HG02885 (cell line): Measurements from ENCODE around the gene GOLM1.

Source experiments
- ATAC-seq: cut with Tn5 transposase; IDR thresholded peaks from one replicate; pipeline ENCODE4 v1.9.1; 2021; ENCODE audit warnings: mild to moderate bottlenecking; ENCODE audit not compliant: unreplicated experiment, poor library complexity

The GOLM1 gene

GRCh38 chr9:86046930-86047341, 52.4 kb downstream of the GOLM1 start:
- ATAC-seq = no peak

DNA sequence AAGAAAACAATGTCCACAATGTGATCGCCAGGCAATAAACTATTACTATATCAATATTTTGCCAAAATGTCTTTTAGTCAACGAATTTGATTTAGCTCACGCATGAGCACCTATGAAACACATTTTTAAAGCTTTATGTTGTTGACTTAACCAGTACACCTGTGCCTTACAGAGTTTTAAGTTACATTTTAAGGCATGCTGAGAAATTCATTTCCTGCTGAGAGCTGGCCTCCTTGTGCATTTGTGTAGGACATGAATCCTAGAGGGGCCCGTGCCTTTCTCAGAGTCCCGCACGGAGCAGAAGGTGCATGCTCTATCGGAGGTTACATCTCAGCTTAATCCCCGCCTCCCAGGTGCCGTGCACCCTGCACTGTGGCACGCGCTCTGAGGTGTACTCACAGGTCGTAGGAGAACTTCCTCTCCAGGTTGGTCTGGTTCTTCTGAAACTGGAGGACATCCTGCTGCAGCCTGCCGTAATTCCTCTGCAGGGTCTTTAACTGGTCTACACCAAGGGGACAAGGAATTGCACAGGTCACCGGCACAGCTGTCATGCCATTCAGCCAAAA, 53.2 kb downstream of the GOLM1 start:
- no peak for ATAC-seq

GRCh38 chr9:86045654-86046053, 53.7 kb downstream of the GOLM1 start:
- no peak for ATAC-seq

DNA sequence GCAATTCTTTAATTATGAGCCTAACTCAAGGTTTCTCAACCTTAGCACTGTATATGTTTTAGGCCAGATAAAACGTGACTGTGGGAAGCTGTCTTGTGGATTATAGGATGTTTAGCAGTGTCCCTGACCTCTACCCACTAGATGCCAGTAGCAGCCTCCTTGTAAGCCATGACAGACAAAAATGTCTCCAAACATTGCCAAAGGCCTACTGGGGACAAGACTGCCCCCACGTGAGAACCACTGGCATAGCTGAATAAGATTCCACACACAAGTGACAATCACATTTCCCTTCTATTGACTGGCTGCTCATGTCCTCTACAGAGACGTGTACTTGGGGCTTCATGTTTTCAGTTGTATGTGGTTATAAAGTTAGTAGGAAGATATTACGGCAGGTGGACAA, 55.4 kb downstream of the GOLM1 start:
- ATAC-seq = no peak

DNA sequence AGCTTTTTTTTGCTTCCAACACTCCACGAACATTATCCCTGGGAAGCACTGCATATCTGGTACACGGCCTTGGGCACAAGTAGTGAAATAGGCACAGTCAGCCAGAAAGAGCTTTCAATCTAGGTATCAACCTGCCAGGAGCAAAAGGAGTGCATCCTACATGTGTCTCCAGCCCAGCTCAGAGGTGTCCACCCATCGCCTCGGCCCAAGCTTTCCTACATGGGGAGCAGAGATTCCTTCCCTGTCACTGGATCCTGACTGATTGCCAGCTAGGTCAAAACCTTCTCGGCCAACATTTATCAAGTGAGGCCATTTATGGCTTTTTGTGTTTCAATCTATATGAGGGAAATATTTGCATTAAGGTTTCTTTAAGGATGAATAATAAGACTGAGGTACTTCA, 55.8 kb downstream of the GOLM1 start:
- ATAC-seq = no peak

DNA sequence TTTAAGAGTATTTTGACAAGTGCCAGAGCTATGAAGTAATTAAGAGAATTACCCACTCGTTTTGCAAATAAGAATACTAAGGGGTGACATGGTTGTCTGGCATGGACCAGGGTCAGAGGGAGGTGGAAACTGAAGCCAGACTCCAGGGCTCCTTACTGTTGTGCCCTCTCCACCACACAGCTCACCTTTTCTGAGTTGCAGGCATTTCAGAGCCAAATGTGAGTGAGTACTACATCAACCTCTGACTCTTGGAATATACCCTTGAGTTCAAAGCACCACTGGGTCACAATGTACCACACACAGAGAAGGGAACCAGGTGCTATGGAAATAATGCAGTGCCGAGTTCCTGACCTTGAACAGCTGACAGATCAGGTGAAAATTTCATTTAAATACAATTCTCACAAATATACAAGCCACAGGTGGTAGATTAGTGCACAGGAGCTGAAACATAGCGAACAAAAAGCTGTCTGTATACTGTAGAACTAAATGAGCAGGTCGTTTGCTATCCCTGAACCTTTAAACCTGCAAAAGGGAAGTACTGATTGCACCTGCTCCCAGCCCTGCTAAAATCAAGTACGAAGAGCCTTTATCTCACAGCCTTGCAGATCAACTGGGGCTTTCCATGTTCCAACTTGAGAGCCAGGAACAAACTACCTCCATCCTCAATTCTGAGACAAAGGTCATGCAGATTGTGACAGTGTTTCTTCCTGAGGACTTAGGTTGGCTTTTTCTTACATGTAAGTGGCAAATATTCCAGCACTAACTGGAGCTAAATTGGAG, 57.0 kb downstream of the GOLM1 start:
- ATAC-seq = no peak

DNA sequence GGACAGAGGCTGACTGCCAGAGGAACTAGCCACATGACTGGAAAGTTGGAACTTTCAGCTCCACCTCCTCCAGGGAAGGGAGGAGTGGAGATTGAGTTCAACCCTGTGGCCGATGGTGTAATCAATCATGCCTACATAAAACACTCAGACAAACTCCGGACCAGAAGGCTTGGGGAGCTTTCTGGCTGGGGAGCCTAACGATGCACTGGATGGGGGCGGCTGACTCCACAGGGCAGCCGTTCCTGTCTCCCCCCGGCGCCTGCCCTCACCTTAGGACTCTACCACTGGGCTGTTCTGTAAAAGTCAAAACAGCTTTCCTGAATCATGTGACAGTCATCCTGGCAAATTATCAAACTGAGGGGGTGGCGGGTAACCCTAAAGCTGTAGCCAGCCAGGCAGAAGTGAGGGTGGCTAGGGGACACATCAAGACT, 58.0 kb downstream of the GOLM1 start:
- no peak for ATAC-seq

DNA sequence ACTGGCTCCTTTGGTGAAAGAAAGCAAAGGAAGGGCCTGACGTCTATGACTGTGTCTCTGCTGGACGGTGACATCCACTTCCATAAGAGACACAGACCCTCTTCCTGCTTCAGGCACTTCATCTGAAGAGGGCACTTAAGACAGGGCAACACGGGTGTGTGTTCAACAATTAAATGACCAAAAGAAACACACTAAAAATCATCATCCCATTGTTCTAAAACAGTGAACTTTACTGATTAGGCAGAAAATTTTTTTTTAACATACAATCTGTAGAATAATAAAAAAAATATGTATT, 58.5 kb downstream of the GOLM1 start:
- ATAC-seq = no peak

GRCh38 chr9:86039991-86040860, 59.1 kb downstream of the GOLM1 start:
- no peak for ATAC-seq

DNA sequence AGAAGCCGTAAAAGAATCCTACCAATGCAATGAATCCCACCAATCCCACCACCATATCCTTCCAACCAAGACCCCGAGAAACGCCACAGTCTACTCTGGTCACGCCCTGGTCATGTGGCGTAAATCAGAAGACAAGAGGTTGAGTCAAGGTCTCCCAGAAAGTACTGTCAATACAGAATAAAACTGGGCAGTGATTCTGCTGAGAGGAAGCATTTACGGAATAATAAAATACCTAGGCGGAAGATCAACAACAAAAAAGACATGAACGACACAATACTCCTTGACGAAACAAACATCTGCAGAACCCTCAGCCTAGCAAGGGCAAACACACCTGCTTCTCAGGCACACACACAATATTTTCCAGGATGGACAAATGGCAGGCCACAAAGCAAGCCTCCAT, 62.8 kb downstream of the GOLM1 start:
- no peak for ATAC-seq

DNA sequence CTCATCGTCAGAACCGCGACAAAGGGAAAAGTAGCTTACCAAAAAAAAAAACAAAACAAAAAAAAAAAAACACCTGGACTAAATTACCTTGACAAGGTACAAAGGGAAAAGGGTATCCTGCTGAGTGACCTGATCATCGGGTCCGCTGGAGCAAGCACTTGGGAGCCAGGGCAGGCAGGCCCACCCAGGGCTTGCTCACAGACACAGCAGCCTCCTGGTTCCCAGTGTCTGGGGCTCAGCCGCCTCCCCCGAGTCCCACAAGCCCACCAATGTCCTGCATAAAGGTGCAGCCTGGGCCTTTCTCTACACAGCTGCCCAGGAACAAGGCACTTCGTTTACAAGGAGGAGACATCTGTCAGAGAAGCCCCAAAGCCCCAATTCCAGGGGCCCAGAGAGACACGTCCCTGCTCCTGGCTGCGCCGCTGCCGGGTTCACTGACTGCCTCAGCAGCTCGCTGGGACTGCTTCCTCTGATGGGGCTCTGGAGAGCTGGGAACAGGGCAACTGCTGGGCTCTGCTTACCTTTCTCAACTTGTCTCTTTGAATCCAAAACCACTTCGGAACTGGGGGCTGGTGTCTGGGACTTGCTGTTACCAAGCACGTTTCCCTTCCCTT, 63.4 kb downstream of the GOLM1 start:
- ATAC-seq = no peak

GRCh38 chr9:86034863-86035734, 64.3 kb downstream of the GOLM1 start:
- no peak for ATAC-seq

DNA sequence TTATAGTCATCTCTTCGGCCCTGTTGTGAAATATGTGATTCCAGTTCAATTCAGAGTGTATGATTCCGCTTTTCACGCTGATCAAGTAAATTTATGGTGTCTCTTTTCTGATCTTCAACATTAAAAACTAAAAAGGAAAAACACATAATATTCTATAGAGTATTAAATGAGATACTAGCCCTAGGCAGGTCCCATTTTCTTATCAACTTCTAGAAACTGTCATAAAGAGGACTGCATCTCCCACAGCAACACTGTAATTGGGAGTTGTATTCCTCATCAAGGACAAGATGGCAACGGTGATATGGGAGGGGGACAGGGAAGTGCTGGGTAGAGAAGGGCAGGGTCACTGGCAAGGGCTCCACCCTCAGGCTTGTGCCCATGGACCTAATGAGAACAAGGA, 71.6 kb downstream of the GOLM1 start:
- ATAC-seq = no peak

- no peak for ATAC-seq
Measured at GRCh38 chr9:86022687-86023266, 76.6 kb downstream of the GOLM1 start.

GRCh38 chr9:86021166-86021565, 78.2 kb downstream of the GOLM1 start:
- no peak for ATAC-seq

GRCh38 chr9:86020731-86021130, 78.6 kb downstream of the GOLM1 start:
- ATAC-seq = no peak

DNA sequence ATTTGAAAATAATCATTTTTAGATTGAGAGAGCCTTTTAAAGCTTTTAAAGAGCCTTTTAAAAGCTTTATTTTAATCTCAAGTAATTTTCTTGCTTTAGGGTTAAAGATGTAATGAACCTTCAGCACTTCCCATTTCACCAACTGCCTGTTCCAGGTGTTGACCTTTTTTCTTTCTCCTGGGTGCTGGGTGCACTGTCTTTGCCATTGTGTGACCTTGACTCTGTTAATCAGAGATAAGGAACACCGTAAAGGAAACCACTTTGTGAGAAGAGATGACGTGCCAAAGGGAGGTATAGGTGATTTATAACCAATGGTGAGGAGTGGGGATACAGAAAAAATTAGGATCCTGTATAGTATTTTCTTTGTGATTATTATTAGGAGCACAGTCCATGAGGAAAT, 90.2 kb downstream of the GOLM1 start:
- ATAC-seq = no peak

DNA sequence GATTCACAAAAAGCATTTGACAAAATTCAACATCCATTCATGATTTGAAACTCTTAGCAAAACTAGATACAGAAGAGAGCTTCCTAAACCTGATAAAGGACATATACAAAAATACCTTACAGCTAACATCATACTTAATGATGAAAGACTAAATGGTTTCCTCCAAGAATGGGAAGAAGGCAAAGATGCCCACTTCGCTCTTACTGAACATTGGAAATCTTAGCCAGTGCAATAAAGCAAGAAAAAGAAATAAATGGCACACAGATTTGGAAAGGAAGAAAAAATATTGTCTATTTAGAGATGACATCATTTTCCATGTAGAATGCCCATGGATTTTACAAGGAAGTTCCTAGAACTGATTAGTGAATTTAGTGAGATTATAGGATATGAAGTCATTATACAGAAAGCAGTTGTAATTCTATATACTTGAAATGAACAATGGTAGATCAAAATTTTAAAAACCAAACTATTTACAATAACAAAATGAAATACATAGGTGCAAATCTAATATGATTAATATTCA, 94.0 kb downstream of the GOLM1 start:
- no peak for ATAC-seq

DNA sequence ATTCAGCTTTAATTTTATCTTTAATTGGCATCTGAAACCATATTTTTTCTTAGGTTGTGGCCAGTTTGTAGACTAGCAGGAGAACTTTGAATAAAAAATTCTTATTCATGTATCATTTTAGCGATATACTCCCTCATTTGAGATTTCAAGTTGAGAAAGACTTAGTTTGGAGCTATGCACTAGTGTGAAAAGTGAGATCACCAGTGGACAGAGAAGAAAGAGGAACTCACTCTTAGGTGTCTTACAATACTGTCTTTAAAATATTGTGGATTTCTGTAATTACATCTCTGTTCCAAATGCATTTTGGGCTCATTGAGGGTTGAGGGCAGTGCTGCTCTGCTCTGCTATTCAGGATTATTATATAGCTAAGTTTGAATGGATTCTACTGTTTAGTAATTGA, 103.8 kb downstream of the GOLM1 start:
- no peak for ATAC-seq

DNA sequence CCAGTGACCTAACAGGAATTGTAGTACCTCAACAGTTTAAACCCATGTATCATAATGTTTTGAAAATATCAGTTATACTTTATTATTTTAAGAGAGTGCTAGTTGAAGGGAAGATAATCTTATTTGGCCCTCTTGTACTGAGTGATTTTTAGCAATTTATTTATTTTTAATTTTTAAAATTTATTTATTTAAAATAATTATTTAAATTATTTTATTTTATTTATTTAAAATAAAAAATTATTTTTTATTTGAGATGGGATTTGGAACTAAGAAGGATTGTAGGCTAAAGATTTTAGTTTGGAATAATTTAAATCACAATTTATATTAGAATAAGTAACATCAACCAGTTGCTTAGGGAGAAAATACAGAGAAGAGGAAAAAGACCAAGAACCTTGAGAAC, 104.3 kb downstream of the GOLM1 start:
- ATAC-seq = no peak
